Uterus (tissue), 2 donors: ENCODE results near the gene FAM47B.
A peak's percentile ranks its signal among the peaks of the same experiment; 100 is the strongest.

Experiments
- POLR2A ChIP-seq, 2 donors: fragments of 450-650 bp; IDR thresholded peaks; one replicate each; pipeline ENCODE4 v1.6.1; 2016; ENCODE audit warnings: antibody characterized with exemption in 2 of 2, mild to moderate bottlenecking in 1 of 2, moderate library complexity in 1 of 2
- TF ChIP-seq, protein P1 (sequence below), 4 experiments: fragments of 200-600 bp in 2 of 4; fragments of 450-650 bp in 2 of 4; sonication (generic) in 2 of 4; IDR thresholded peaks; one replicate each; pipeline ENCODE4 v1.5.1; 2016 to 2019; ENCODE audit warnings: antibody characterized with exemption in 4 of 4, mild to moderate bottlenecking in 2 of 4, moderate library complexity in 1 of 4

DNA sequence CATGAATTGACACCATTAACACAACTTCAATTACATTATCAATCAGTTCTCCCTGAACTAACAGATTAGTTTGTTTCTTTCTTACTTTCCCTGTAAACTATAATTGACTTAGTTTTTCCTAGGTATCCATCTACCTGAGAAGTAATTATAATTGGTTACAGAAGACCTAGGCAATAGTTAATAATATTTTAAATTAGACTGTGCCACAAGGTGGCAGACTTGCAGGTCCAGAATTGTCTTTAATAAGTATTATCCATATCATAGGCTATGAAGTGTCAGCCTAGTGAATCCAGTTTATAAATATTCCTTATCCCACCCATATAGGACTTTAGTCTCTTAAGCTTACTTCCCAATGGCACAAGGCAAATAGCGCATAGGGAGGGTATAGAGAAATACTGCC, 48.9 kb upstream of the FAM47B start:
- TF ChIP-seq, protein P1, sequence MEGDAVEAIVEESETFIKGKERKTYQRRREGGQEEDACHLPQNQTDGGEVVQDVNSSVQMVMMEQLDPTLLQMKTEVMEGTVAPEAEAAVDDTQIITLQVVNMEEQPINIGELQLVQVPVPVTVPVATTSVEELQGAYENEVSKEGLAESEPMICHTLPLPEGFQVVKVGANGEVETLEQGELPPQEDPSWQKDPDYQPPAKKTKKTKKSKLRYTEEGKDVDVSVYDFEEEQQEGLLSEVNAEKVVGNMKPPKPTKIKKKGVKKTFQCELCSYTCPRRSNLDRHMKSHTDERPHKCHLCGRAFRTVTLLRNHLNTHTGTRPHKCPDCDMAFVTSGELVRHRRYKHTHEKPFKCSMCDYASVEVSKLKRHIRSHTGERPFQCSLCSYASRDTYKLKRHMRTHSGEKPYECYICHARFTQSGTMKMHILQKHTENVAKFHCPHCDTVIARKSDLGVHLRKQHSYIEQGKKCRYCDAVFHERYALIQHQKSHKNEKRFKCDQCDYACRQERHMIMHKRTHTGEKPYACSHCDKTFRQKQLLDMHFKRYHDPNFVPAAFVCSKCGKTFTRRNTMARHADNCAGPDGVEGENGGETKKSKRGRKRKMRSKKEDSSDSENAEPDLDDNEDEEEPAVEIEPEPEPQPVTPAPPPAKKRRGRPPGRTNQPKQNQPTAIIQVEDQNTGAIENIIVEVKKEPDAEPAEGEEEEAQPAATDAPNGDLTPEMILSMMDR (IDR thresholded peaks at IDR 0.05): peak in 1 of 4 experiments; percentile 30
- no peak for TF ChIP-seq POLR2A (IDR thresholded peaks at IDR 0.05)
